Measurements from ENCODE around the gene USP3. TPM values are rescaled to one million over a fixed set of nuclear protein-coding genes. Genes with fewer than 3 reads are reported as not detected.

The USP3 gene
- total and polyA plus RNA-seq, 9 of the 15 experiments (the other 6 are each of a cell fraction or from before 2014, with no cell fraction given), result 17.3 to 54.3 (median 34.8) TPM

- intact Hi-C loops (cut with micrococcal nuclease) (loop anchor here (10.0 kb wide), 2 partner anchors 331 to 539 kb away; partner anchors contain the start of gene SNX22), in situ Hi-C loops (cut with MboI) (no loop called here)
- Histone ChIP-seq H3K79me2 (ENCODE audit: control insufficient read depth, insufficient read depth, low read length) (no peaks in the 10 kb centered on the region), H3K36me3 (ENCODE audit: control insufficient read depth, insufficient read depth, low read length) (peaks cover 51% of the 10 kb centered on the region), H3K4me1 (replicated peaks in 1 of 2; ENCODE audit: control insufficient read depth in 2 of 2, insufficient read depth in 2 of 2, low read length in 2 of 2) (peaks cover 0 to 4% of the 10 kb centered on the region in 2 experiments; a peak in 1 of 5 replicates), H3K9me1 (ENCODE audit: control insufficient read depth, insufficient read depth, low read length) (no peaks in the 10 kb centered on the region), H3K4me2 (ENCODE audit: insufficient read depth, low read length) (no peak overlapping the region), H2AFZ (ENCODE audit: low read depth, low read length) (no peak overlapping the region), H4K20me1 (replicated peaks; ENCODE audit: control insufficient read depth, insufficient read depth, low read length) (no peaks in the 10 kb centered on the region), H3K4me3 (no peak overlapping the region), H3K27ac (ENCODE audit: extremely low read depth, low read depth, low read length) (no peak overlapping the region), H3K9ac (ENCODE audit: insufficient read depth in 1 of 2, low read depth in 2 of 2, low read length in 2 of 2) (no peak overlapping the region), H3K9me3 (replicated peaks; ENCODE audit: control insufficient read depth, insufficient read depth, low read depth, low read length) (no peaks in the 10 kb centered on the region), H3K27me3 (ENCODE audit: control insufficient read depth in 2 of 2, insufficient read depth in 2 of 2, low read length in 2 of 2) (no peaks in the 10 kb centered on the region)
- FAIRE-seq (peak; percentile 35), DNase-seq (ENCODE audit: extremely low read depth in 1 of 4, low spot score in 3 of 4) (no peak), ATAC-seq (no peak)
- ChIA-PET POLR2A (interaction anchor here (0.6 to 1.5 kb wide), 2 partner anchors 18 to 1126 kb away, joined by 3 read pairs; no protein-coding TSS in a partner anchor), CTCF (ENCODE audit: low intra/inter-chr PET ratio) (no interaction called here)
- TF ChIP-seq ZNF174 (CRISPR knock-in tag; IDR thresholded peaks at IDR 0.05) (no peak), BDP1 (IDR thresholded peaks at IDR 0.05; ENCODE audit: insufficient read depth, insufficient read length) (no peak), CREBBP (IDR thresholded peaks at IDR 0.05; ENCODE audit: low read depth, low read length) (no peak), E2F6 (IDR thresholded peaks at IDR 0.05; ENCODE audit: borderline replicate concordance in 1 of 2, extremely low read depth in 1 of 2, insufficient read depth in 1 of 2, insufficient read length in 1 of 2, low read depth in 1 of 2, low read length in 1 of 2, poor library complexity in 1 of 2, severe bottlenecking in 1 of 2) (no peak), DACH1 (IDR thresholded peaks at IDR 0.05; ENCODE audit: partially characterized antibody) (no peak), MCM7 (IDR thresholded peaks at IDR 0.05) (no peak), ESRRB (CRISPR knock-in tag; IDR thresholded peaks at IDR 0.05; ENCODE audit: borderline replicate concordance) (no peak), KLF16 (IDR thresholded peaks at IDR 0.05) (no peak), PHB (CRISPR knock-in tag; IDR thresholded peaks at IDR 0.05) (no peak), MAFF (IDR thresholded peaks at IDR 0.05; ENCODE audit: low read length) (no peak), NFIX (CRISPR knock-in tag; IDR thresholded peaks at IDR 0.05; ENCODE audit: low read depth) (no peak), MBD1 (CRISPR knock-in tag; IDR thresholded peaks at IDR 0.05) (no peak), ZC3H8 (IDR thresholded peaks at IDR 0.05) (no peak), CAMTA2 (CRISPR knock-in tag; conservative IDR thresholded peaks at IDR 0.05) (no peak), BRF2 (IDR thresholded peaks at IDR 0.05; ENCODE audit: borderline replicate concordance, insufficient read depth, insufficient read length) (no peak)
- BruUV-seq (replicated peaks), result no TSS peak
- 88% methylated on average over 3 of the region's 3 CpGs for WGBS (ENCODE audit: insufficient coverage, low coverage, missing lambda C conversion rate)
These were observed 111.5 kb downstream of the USP3 start for GRCh38 chr15:63615935-63616334.

Measured in K562 (cell line).